Mononuclear cell (primary cell): Measurements from ENCODE around the gene LGALS7B. TPM values are rescaled to one million over a fixed set of nuclear protein-coding genes. Genes with fewer than 3 reads are reported as not detected.
"Not testable (repeated sequence)": the region's sequence is repeated elsewhere in the genome, so short reads cannot be mapped to it uniquely, and the experiment has no call there.

ENCODE experiments used
- H3K27me3 ChIP-seq: 2 replicates; pipeline ENCODE4 v1.6.0; 2011; ENCODE audit warnings: low read length, control low read depth; ENCODE audit not compliant: insufficient read depth
- H3K4me1 ChIP-seq: 2 replicates; pipeline ENCODE4 v1.5.1; 2011; ENCODE audit warnings: mild to moderate bottlenecking, low read length, control low read depth; ENCODE audit not compliant: insufficient read depth
- H3K4me3 ChIP-seq: 2 replicates; pipeline ENCODE4 v1.5.1; 2011; ENCODE audit warnings: mild to moderate bottlenecking, low read length, moderate library complexity
- H3K9me3 ChIP-seq: 2 replicates; pipeline ENCODE4 v1.5.1; 2011; ENCODE audit warnings: low read depth, mild to moderate bottlenecking, control low read depth, low read length
- total RNA-seq: library from RNA; depleted of rRNA; stranded (reverse); fragments of >200 nt; gene quantifications from one replicate; pipeline ENCODE4 v1.2.3, GENCODE V29; 2012

LGALS7B gene
- not detected for total RNA-seq

DNA sequence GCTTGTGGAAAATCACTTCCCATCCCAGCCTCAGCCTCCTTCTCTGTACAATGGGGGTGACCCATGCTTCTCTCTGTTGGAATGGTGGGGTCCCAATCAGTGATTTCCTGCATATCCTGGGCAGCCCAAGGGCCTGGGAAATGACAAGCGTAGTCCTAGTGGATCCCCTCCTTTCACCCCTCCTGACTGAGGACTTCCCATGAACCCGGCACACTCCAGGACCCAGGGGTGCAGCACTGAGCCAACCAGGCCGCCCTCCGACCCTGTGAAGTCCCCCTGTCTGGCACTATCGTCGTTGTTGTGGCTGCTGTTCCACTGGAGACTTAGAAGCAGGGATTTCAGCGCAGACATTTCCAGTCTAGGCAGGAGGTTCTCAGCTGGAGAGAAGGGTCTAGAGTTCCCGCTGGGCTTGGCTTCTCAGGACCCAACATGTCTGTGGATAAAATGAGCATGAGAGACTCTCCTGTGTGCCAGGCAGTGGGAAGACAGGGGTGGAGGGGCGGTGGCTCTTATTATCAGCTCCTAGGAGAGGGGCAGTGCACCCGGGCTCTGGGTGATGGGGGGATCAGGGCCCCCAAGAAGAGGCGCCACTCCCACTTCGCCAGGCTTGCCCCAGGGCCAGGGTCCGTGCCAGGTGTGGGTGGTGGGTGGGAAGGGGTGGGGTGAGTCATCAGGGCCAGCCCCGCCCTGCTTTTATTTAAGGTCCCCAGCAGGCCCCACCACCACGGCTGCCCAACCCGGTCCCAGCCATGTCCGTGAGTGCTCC is at the start of gene LGALS7B:
Gene LGALS7B (plus strand): TSS at position 723 of the 766 bp plus-strand sequence. CDS start 27 bp downstream, at position 750.
- no peak within 1 kb of the TSS for H3K4me3 ChIP-seq
- peaks cover 6% of the 10 kb centered on the region for H3K4me1 ChIP-seq
- H3K9me3 ChIP-seq = no peaks in the 10 kb centered on the region
- no peaks in the 10 kb centered on the region for H3K27me3 ChIP-seq

DNA sequence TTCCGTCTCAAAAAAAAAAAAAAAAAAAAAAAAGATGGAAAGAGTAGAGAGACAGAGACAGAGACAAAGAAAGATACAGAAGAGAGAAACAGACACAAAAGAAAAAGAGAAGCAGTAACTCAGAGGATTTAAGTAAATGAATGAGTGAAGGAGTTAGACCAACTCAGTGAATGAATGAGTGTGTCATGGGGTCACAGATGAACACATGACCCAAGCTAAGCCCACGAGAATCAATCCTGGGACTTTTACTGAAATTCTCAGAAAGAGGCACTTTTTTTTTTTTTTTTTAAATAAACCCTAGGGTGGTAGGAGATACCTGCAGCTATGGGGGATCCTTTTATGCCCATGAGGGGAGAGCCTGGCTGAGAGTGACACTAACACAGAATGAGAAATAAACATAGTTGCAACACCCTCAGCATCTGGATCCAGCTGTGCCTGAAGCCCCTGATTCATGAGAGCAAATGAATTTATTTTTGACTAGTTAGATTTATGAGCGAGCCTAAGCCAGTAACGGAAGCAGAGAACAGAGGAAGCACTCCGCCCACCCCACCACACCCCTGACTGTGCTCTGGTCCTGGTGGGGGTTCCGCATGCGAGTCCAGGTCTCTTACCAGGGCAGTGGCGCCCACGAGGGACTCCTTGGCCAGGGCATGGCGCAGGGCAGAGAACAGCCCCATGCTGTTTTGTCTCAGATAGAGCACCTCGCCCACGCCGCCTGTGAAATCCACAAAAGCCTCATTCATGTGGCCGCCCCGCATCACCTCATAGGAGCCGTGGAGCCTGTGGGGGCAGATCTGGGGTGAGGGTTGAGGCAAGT is 49.4 kb upstream of the LGALS7B start:
- peaks cover 26% of the 10 kb centered on the region for H3K4me1 ChIP-seq
- H3K9me3 ChIP-seq = no peaks in the 10 kb centered on the region
- no peak overlapping the region for H3K4me3 ChIP-seq
- no peaks in the 10 kb centered on the region for H3K27me3 ChIP-seq

GRCh38 chr19:38740257-38740592 is 48.8 kb upstream of the LGALS7B start:
- Histone ChIP-seq H3K27me3 (no peaks in the 10 kb centered on the region), H3K4me1 (peaks cover 20% of the 10 kb centered on the region), H3K9me3 (no peaks in the 10 kb centered on the region), H3K4me3 (no peak overlapping the region)

DNA sequence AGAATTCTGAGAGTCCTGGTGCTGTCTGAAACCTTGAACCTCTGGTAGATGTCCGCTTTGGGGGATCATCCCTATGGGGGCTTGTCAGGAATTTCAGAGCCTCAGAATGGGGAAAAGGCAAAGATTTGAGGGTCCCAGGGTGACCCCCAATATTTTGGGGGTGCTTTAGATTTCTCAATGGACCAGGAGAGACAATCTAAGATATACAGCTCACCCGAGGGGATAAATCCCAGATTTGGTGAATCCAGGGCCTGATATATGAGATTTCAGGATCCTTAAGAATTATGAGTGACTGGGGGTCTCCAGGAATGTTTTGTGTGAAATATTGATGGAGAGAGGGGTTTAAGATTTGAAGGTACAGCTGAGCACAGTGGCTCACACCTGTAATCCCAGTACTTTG is 48.1 kb upstream of the LGALS7B start:
- H3K9me3 ChIP-seq = no peaks in the 10 kb centered on the region
- H3K4me3 ChIP-seq = no peak overlapping the region
- H3K4me1 ChIP-seq = peaks cover 18% of the 10 kb centered on the region
- no peaks in the 10 kb centered on the region for H3K27me3 ChIP-seq

DNA sequence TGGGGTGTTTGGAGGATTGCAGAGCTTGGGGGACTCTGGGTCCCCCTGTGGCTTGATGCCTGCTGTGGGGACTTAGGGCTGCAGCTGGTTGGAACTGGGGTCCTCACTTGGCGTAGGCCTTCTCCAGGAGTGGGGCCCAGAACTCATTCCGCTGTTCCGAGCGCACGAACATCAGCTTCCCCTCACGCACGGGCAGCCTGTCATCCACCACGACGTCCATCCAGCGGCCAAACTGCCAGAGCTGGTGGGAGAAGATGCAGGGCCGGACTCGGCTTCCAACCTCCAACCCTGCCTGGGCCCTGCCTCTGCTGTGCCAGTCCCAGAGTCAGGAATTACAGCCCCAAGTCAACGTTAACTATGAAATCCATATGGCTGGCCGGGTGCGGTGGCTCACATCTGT is 47.3 kb upstream of the LGALS7B start:
- peaks cover 15% of the 10 kb centered on the region for H3K4me1 ChIP-seq
- no peaks in the 10 kb centered on the region for H3K27me3 ChIP-seq
- no peaks in the 10 kb centered on the region for H3K9me3 ChIP-seq
- H3K4me3 ChIP-seq = no peak overlapping the region

- peaks cover 14% of the 10 kb centered on the region for H3K4me1 ChIP-seq
- H3K27me3 ChIP-seq = no peaks in the 10 kb centered on the region
- H3K9me3 ChIP-seq = no peaks in the 10 kb centered on the region
- H3K4me3 ChIP-seq = no peak overlapping the region
Observed at GRCh38 chr19:38742296-38742695, 46.7 kb upstream of the LGALS7B start.

GRCh38 chr19:38742906-38743305 is 46.1 kb upstream of the LGALS7B start:
- Histone ChIP-seq H3K4me1 (peaks cover 9% of the 10 kb centered on the region), H3K27me3 (no peaks in the 10 kb centered on the region), H3K4me3 (no peak overlapping the region), H3K9me3 (no peaks in the 10 kb centered on the region)

GRCh38 chr19:38743394-38744297 is 45.4 kb upstream of the LGALS7B start:
- H3K4me3 ChIP-seq = no peak overlapping the region
- no peaks in the 10 kb centered on the region for H3K27me3 ChIP-seq
- H3K4me1 ChIP-seq = peaks cover 9% of the 10 kb centered on the region
- H3K9me3 ChIP-seq = no peaks in the 10 kb centered on the region

DNA sequence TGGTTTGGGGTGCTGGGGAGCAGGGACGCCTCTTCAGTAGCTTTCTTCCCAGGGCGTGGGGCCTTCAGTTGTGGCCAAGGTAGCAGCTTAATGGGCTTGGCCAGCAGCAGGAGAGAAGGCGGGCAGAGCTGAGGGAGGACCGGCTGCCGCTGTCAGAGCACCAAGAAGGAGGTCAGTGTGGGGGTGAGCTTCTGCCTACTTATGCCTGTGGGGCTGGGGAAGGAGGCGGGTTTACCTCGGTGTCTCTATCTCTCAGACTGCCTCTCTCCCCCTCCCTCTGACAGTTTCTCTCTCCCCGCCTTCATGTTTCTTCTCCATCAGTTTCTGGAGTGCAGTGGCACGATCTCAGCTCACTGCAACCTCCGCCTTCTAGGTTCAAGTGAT is 44.7 kb upstream of the LGALS7B start, which contains the start of gene CAPN12:
Gene CAPN12 (minus strand): TSS at position 177 of the 384 bp plus-strand sequence. CDS start 309 bp downstream, outside the sequence.
- no peak within 1 kb of the TSS for H3K4me3 ChIP-seq
- H3K27me3 ChIP-seq = no peaks in the 10 kb centered on the region
- peaks cover 9% of the 10 kb centered on the region for H3K4me1 ChIP-seq
- no peaks in the 10 kb centered on the region for H3K9me3 ChIP-seq

DNA sequence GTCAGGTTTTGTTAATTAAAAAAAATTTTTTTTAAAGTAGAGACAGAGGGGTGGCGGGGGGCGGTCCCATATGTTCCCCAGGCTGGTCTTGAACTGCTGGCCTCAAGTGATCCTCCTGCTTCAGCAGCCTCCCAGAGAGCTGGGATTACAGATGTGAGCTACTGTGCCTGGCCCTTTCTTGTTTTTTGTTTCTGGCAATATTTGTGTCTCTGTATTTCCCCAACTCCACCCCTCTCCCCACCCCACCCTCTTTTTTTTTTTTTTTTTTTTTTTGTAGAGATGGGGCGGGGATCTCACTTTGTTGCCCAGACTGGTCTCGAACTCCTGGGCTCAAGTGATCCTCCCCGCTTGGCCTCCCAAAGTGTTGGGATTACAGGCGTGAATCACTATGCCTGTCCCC is 44.1 kb upstream of the LGALS7B start:
- peaks cover 3% of the 10 kb centered on the region for H3K4me1 ChIP-seq
- no peaks in the 10 kb centered on the region for H3K27me3 ChIP-seq
- H3K4me3 ChIP-seq = no peak overlapping the region
- H3K9me3 ChIP-seq = no peaks in the 10 kb centered on the region

DNA sequence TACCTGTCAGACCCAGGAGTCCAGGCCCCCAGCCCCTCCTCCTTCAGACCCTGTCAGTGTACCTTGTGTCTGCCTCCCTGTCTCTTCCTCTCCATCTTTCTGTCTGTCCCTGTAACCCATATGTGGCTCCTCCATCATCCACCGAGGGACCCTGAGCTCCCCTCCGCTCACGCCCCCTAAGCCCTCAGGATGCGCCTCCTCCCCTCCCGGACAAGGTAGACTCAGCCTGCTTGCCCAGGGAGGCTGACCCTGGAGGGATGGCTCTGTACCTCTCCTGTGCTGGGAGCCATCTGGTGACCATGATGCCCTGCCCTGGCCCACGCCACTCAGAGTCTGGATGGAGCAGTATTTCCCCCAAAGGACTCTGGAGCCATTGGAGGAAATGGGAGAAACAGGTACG is 43.7 kb upstream of the LGALS7B start:
- no peaks in the 10 kb centered on the region for H3K4me1 ChIP-seq
- no peaks in the 10 kb centered on the region for H3K9me3 ChIP-seq
- H3K27me3 ChIP-seq = no peaks in the 10 kb centered on the region
- H3K4me3 ChIP-seq = no peak overlapping the region

GRCh38 chr19:38753783-38754182 is 35.2 kb upstream of the LGALS7B start:
- H3K9me3 ChIP-seq, H3K27me3 ChIP-seq, H3K4me1 ChIP-seq, H3K4me3 ChIP-seq: not testable (repeated sequence)

DNA sequence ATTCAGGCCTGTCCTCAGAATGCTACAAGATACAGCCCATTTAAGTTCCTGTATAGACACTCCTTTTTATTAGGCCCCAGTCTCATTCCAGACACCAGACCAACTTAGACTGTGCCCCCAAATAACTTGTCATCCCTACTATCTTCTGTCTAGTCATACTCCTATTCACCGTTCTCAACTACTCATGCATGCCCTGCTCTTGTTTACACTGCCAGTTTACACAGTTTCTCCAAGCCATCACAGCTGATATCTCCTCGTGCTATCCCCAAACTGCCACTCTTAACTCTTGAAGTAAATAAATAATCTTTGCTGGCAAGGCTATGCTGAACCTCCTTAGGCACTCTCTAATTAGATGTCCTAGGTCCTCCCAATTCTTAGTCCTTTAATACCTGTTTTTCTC is 34.8 kb upstream of the LGALS7B start:
- not testable (repeated sequence) for H3K9me3 ChIP-seq, H3K4me3 ChIP-seq, H3K27me3 ChIP-seq, H3K4me1 ChIP-seq

GRCh38 chr19:38759590-38760003 is 29.4 kb upstream of the LGALS7B start:
- no peaks in the 10 kb centered on the region for H3K27me3 ChIP-seq

More at GRCh38 chr19:38759590-38760003, 29.4 kb upstream of the LGALS7B start:
- Histone ChIP-seq H3K4me1 (peaks cover 11% of the 10 kb centered on the region), H3K9me3 (no peaks in the 10 kb centered on the region), H3K4me3 (no peak overlapping the region)
